A549 (cell line): ENCODE measurements around the gene NOS1AP. TPM values are rescaled to one million over a fixed set of nuclear protein-coding genes. Genes with fewer than 3 reads are reported as not detected.

ENCODE experiments used
- ATAC-seq, 2 experiments: fragments of 200-7000 bp in 1 of 2; fragments of >200 bp in 1 of 2; cut with Nextera tagmentation in 1 of 2; cut with Tn5 transposase in 1 of 2; 3 replicates each; pipeline versions ENCODE4 v1.8.0 to v1.9.1; 2018 to 2020; ENCODE audit warnings: mild to moderate bottlenecking in 1 of 2, moderate library complexity in 1 of 2
- CTCF ChIA-PET: fragments of 300-600 bp; sonication (Branson Sonifier 250); formaldehyde crosslinking; extraction: SDS; loops from one replicate; lab custom pipeline; 2021; ENCODE audit warnings: antibody characterized with exemption, inconsistent platforms; lab: Yijun Ruan, JAX
- POLR2A ChIA-PET: fragments of 350-600 bp; formaldehyde crosslinking; extraction: SDS; loops from one replicate; lab custom pipeline; 2021; ENCODE audit warnings: antibody characterized with exemption, inconsistent platforms; lab: Yijun Ruan, JAX
- DNase-seq, 2 experiments: peaks; one replicate each; pipeline versions ENCODE4 v3.0.0 to v3.0.0-alpha.2; 2011 to 2016; ENCODE audit warnings: low read depth in 1 of 2, low spot score in 1 of 2
- FAIRE-seq: peaks from 2 replicates; lab custom pipeline; 2011; peaks lifted over from hg19 to GRCh38; lab: Jason Lieb, UNC
- H3K27ac ChIP-seq, 2 experiments: fragments of >200 bp; sonication (Bioruptor Twin); formaldehyde crosslinking; 3 replicates each; pipeline ENCODE4 v1.5.1; 2016 to 2017
- H3K4me1 ChIP-seq: fragments of >200 bp; sonication (Bioruptor Twin); formaldehyde crosslinking; 3 replicates; pipeline ENCODE4 v1.6.1; 2016
- H3K4me2 ChIP-seq: fragments of >200 bp; sonication (Bioruptor Twin); formaldehyde crosslinking; 3 replicates; pipeline ENCODE4 v1.6.1; 2016
- H3K4me3 ChIP-seq: fragments of >200 bp; sonication (Bioruptor Twin); formaldehyde crosslinking; 3 replicates; pipeline ENCODE4 v1.5.1; 2016
- H3K9me3 ChIP-seq: fragments of >200 bp; sonication (Bioruptor Twin); formaldehyde crosslinking; 3 replicates; pipeline ENCODE4 v1.6.1; 2016
- CBX8 ChIP-seq: fragments of 200-600 bp; sonication (generic); IDR thresholded peaks from 2 replicates; pipeline ENCODE4 v1.6.1; 2016
- CHD2 ChIP-seq: fragments of 150-350 bp; IDR thresholded peaks from 2 replicates; pipeline ENCODE4 v1.6.1; 2014; ENCODE audit warnings: low read length; ENCODE audit not compliant: partially characterized antibody
- EHMT2 ChIP-seq: fragments of 200-600 bp; sonication (generic); IDR thresholded peaks from 2 replicates; pipeline ENCODE4 v1.6.1; 2016; ENCODE audit warnings: antibody characterized with exemption, low read depth, mild to moderate bottlenecking, moderate library complexity
- ESRRA ChIP-seq: fragments of 150-350 bp; IDR thresholded peaks from 2 replicates; pipeline ENCODE4 v1.6.1; 2014; ENCODE audit warnings: mild to moderate bottlenecking, low read length, borderline replicate concordance
- FOXS1 ChIP-seq: fragments of 250-450 bp; sonication (Bioruptor Pico); IDR thresholded peaks from 2 replicates; pipeline ENCODE4 v1.5.0; 2020; ENCODE audit warnings: mild to moderate bottlenecking, moderate library complexity
- GATA3 ChIP-seq: IDR thresholded peaks from 2 replicates; pipeline ENCODE4 v1.6.1; 2012; ENCODE audit warnings: borderline replicate concordance
- HEYL ChIP-seq: fragments of 250-450 bp; sonication (Bioruptor Pico); IDR thresholded peaks from 2 replicates; pipeline ENCODE4 v1.8.0; 2021; ENCODE audit warnings: mild to moderate bottlenecking, moderate library complexity
- JUN ChIP-seq, 2 experiments: fragments of >200 bp; sonication (Bioruptor Twin); formaldehyde crosslinking; IDR thresholded peaks; 2 replicates in 1 of 2; 3 replicates in 1 of 2; pipeline ENCODE4 v1.6.1; 2016 to 2017
- JUNB ChIP-seq: fragments of >200 bp; sonication (Bioruptor Twin); formaldehyde crosslinking; IDR thresholded peaks from 2 replicates; pipeline ENCODE4 v1.6.1; 2016
- KDM1A ChIP-seq: fragments of 200-600 bp; sonication (generic); IDR thresholded peaks from 2 replicates; pipeline ENCODE4 v1.6.1; 2016; ENCODE audit warnings: low read depth, mild to moderate bottlenecking
- MAFK ChIP-seq: fragments of 450-650 bp; IDR thresholded peaks from 2 replicates; pipeline ENCODE4 v1.6.1; 2014; ENCODE audit not compliant: partially characterized antibody
- NFE2L2 ChIP-seq: fragments of 150-350 bp; conservative IDR thresholded peaks from 2 replicates; pipeline ENCODE4 v1.6.1; 2014; ENCODE audit warnings: low read length
- NPAS2 ChIP-seq: fragments of 250-450 bp; sonication (Bioruptor Pico); IDR thresholded peaks from 2 replicates; pipeline ENCODE4 v1.8.0; 2022; ENCODE audit warnings: mild to moderate bottlenecking, moderate library complexity, borderline replicate concordance
- POLR2A ChIP-seq: IDR thresholded peaks from 2 replicates; pipeline ENCODE4 v1.6.1; 2012; ENCODE audit warnings: mild to moderate bottlenecking, low read length
- RARB ChIP-seq: fragments of 250-450 bp; sonication (Bioruptor Pico); IDR thresholded peaks from 2 replicates; pipeline ENCODE4 v1.8.0; 2021; ENCODE audit warnings: mild to moderate bottlenecking, moderate library complexity
- RCOR1 ChIP-seq: fragments of 150-350 bp; IDR thresholded peaks from 2 replicates; pipeline ENCODE4 v1.6.1; 2014; ENCODE audit warnings: antibody characterized with exemption, low read length, low read depth
- REST ChIP-seq: fragments of 200-600 bp; sonication (generic); IDR thresholded peaks from 2 replicates; pipeline ENCODE4 v1.6.1; 2016; ENCODE audit warnings: antibody characterized with exemption, mild to moderate bottlenecking, moderate library complexity
- SMC3 ChIP-seq: fragments of >200 bp; sonication (Bioruptor Twin); formaldehyde crosslinking; IDR thresholded peaks from 3 replicates; pipeline ENCODE4 v1.6.1; 2018; ENCODE audit warnings: inconsistent platforms
- SREBF2 ChIP-seq: fragments of 450-650 bp; IDR thresholded peaks from 2 replicates; pipeline ENCODE4 v1.6.1; 2014; ENCODE audit warnings: mild to moderate bottlenecking, moderate library complexity
- TP53 ChIP-seq: fragments of 250-450 bp; sonication (Bioruptor Pico); IDR thresholded peaks from 2 replicates; pipeline ENCODE4 v1.5.0; 2021; ENCODE audit warnings: mild to moderate bottlenecking, moderate library complexity
- ZC3H11A ChIP-seq: fragments of 450-650 bp; IDR thresholded peaks from 2 replicates; pipeline ENCODE4 v1.6.1; 2014; ENCODE audit warnings: antibody characterized with exemption, mild to moderate bottlenecking
- WGBS: methylation state at CpG from one replicate; pipeline ENCODE4 v1.1.6; 2017; ENCODE audit errors: missing lambda C conversion rate; 5-methylcytosine and 5-hydroxymethylcytosine counted together
- polyA plus RNA-seq, 4 experiments: library from polyadenylated mRNA; depleted of rRNA in 3 of 4; stranded (reverse); fragments of >200 nt; fragmentation: RNase III in 1 of 4; extraction: RNeasy Plus Mini Kit Qiagen cat#74134 plus additional on column Dnase treatment in 1 of 4; gene quantifications; 2 replicates in 3 of 4; 3 replicates in 1 of 4; pipeline ENCODE4 v1.2.3, GENCODE V29; 2011 to 2017
- TF ChIP-seq, protein P1 (sequence below): IDR thresholded peaks from 2 replicates; pipeline ENCODE4 v1.6.1; 2012

Gene NOS1AP
- polyA plus RNA-seq, 2 of the 4 experiments (the other 2 are of a cell fraction) = 0.17 to 0.25 TPM

DNA sequence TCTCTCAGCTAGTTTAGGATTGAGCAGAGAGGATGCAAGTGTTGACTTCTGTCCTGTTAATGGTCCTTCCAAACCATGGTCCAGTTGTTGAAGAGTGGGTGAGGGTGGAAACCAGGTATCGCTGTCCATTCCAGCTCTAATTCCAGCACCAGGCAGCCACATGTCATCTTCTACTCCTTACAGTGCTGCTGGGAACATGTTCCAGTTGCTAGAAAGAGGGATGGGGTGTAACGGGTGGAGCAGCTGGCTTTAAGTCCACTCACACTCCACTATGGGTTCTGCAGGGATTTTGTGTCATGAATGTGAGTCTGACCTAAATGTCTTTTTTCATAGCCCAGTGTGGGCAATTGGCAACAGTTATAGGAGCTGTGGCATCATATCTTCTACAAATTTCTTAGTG lies 25.2 kb downstream of the NOS1AP start:
- POLR2A ChIA-PET = no interaction called here
- ATAC-seq = no peak
- 67% methylated on average over 2 of the region's 2 CpGs for WGBS
- TF ChIP-seq FOXS1 (CRISPR knock-in tag) (no peak), RCOR1 (no peak), POLR2A (no peak), ZC3H11A (no peak), CBX8 (no peak), JUN (IDR thresholded peaks at IDR 0.05) (no peak), HEYL (CRISPR knock-in tag) (no peak), SMC3 (no peak), GATA3 (no peak)
- TF ChIP-seq, all 56 proteins: peak for 0
- no peak for DNase-seq
- H3K4me1 ChIP-seq = no peaks in the 10 kb centered on the region
- CTCF ChIA-PET = interaction anchor here (0.8 to 1.3 kb wide), 2 partner anchors 9 to 39 kb away, joined by 3 to 6 read pairs; no protein-coding TSS in a partner anchor
- no peak for FAIRE-seq
- no peaks in the 10 kb centered on the region for H3K9me3 ChIP-seq
- no peak overlapping the region for H3K27ac ChIP-seq
- no peak overlapping the region for H3K4me3 ChIP-seq
- no peak overlapping the region for H3K4me2 ChIP-seq

GRCh38 chr1:162107911-162108310 lies 38.4 kb downstream of the NOS1AP start:
- no peaks in the 10 kb centered on the region for H3K4me1 ChIP-seq
- ChIA-PET CTCF (interaction anchor here (0.5 kb wide), 1 partner anchor 269 kb away, joined by 3 read pairs; the partner anchor contains the start of gene SPATA46), POLR2A (no interaction called here)
- peaks cover 2% of the 10 kb centered on the region; the same call in 1 of the 3 replicates for H3K9me3 ChIP-seq
- WGBS = 31% methylated on average over 3 of the region's 3 CpGs
- DNase-seq (no peak), ATAC-seq (no peak), FAIRE-seq (no peak)
- H3K27ac ChIP-seq = no peak overlapping the region
- TF ChIP-seq ESRRA (no peak), NPAS2 (CRISPR knock-in tag) (no peak), SREBF2 (no peak), CHD2 (no peak)
- TF ChIP-seq, protein P1, sequence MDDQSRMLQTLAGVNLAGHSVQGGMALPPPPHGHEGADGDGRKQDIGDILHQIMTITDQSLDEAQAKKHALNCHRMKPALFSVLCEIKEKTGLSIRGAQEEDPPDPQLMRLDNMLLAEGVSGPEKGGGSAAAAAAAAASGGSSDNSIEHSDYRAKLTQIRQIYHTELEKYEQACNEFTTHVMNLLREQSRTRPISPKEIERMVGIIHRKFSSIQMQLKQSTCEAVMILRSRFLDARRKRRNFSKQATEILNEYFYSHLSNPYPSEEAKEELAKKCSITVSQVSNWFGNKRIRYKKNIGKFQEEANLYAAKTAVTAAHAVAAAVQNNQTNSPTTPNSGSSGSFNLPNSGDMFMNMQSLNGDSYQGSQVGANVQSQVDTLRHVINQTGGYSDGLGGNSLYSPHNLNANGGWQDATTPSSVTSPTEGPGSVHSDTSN = no peak
- no peak overlapping the region for H3K4me2 ChIP-seq
- H3K4me3 ChIP-seq = no peak overlapping the region

GRCh38 chr1:162108426-162108825 lies 38.9 kb downstream of the NOS1AP start:
- FAIRE-seq (no peak), ATAC-seq (no peak), DNase-seq (no peak)
- Histone ChIP-seq H3K4me1 (no peaks in the 10 kb centered on the region), H3K9me3 (no peaks in the 10 kb centered on the region; the same call in 2 of the 3 replicates), H3K4me2 (no peak overlapping the region), H3K4me3 (no peak overlapping the region), H3K27ac (no peak overlapping the region)
- ChIA-PET CTCF (no interaction called here), POLR2A (no interaction called here)
- TF ChIP-seq JUNB (no peak), TP53 (no peak), EHMT2 (no peak), ZC3H11A (no peak), NFE2L2 (no peak), POLR2A (no peak), REST (no peak), RARB (CRISPR knock-in tag) (no peak), MAFK (no peak), KDM1A (no peak)
